Measurements from ENCODE around the gene PTCD2. TPM values are rescaled to one million over a fixed set of nuclear protein-coding genes. Genes with fewer than 3 reads are reported as not detected.
"Not testable (repeated sequence)": the region's sequence is repeated elsewhere in the genome, so short reads cannot be mapped to it uniquely, and the experiment has no call there.

PTCD2 gene
- total RNA-seq, 1 donor from 2014 or later, result 3.4 TPM

- no peak for DNase-seq (ENCODE audit: low read depth)
- H3K36me3 ChIP-seq (ENCODE audit: control insufficient read depth, insufficient read depth, low read length), result no peaks in the 10 kb centered on the region
- no peak for FAIRE-seq
- no peak for TF ChIP-seq CTCF (IDR thresholded peaks at IDR 0.05; ENCODE audit: insufficient read depth, low read length, severe bottlenecking)
- no peak overlapping the region for H3K4me3 ChIP-seq (ENCODE audit: low read depth, low read length)
- no peaks in the 10 kb centered on the region for H3K27me3 ChIP-seq (ENCODE audit: control insufficient read depth, insufficient read depth, low read length)
These were observed 28.6 kb upstream of the PTCD2 start for GRCh38 chr5:72291601-72292000.

- no peak for DNase-seq (ENCODE audit: low read depth)
- no peak for TF ChIP-seq CTCF (IDR thresholded peaks at IDR 0.05; ENCODE audit: insufficient read depth, low read length, severe bottlenecking)
- Histone ChIP-seq H3K27me3 (ENCODE audit: control insufficient read depth, insufficient read depth, low read length) (no peaks in the 10 kb centered on the region), H3K36me3 (ENCODE audit: control insufficient read depth, insufficient read depth, low read length) (peaks cover 1% of the 10 kb centered on the region), H3K4me3 (ENCODE audit: low read depth, low read length) (no peak overlapping the region)
- no peak for FAIRE-seq
These were observed 27.8 kb upstream of the PTCD2 start for GRCh38 chr5:72292411-72292810.

DNA sequence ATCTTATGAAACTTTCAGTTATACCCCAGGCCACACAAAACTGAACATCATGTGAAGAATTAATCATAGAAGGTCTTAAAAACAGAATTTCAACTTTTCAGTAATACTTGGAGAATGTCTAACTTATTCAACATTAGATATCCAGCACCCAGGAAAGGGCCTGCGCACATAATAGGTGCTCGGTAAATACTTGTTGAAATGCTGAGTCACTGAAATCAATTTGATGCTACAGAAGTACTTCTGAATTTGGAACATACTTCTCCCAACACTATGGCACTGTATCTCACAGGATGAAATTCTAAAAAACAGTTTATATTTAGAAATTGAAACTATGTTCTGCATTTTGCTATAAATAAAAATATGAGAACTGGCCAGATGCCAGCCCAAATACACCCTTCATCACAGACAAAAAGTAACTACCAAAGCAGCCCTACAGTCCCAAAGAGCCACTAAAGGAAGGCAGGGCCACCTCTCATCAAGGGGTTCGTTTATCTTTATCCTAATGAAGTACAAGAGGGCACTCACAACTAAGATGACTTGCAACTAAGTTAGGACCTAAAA is 26.6 kb upstream of the PTCD2 start:
- TF ChIP-seq CTCF (IDR thresholded peaks at IDR 0.05; ENCODE audit: insufficient read depth, low read length, severe bottlenecking), result no peak
- no peak overlapping the region for H3K4me3 ChIP-seq (ENCODE audit: low read depth, low read length)
- DNase-seq (ENCODE audit: low read depth) (no peak), FAIRE-seq (no peak)
- H3K27me3 ChIP-seq (ENCODE audit: control insufficient read depth, insufficient read depth, low read length), result no peaks in the 10 kb centered on the region
- H3K36me3 ChIP-seq (ENCODE audit: control insufficient read depth, insufficient read depth, low read length), result peaks cover 1% of the 10 kb centered on the region

GRCh38 chr5:72294473-72294872 is 25.7 kb upstream of the PTCD2 start:
- Histone ChIP-seq H3K27me3 (ENCODE audit: control insufficient read depth, insufficient read depth, low read length) (no peaks in the 10 kb centered on the region), H3K36me3 (ENCODE audit: control insufficient read depth, insufficient read depth, low read length) (peaks cover 1% of the 10 kb centered on the region), H3K4me3 (ENCODE audit: low read depth, low read length) (no peak overlapping the region)
- DNase-seq (ENCODE audit: low read depth) (no peak), FAIRE-seq (no peak)
- no peak for TF ChIP-seq CTCF (IDR thresholded peaks at IDR 0.05; ENCODE audit: insufficient read depth, low read length, severe bottlenecking)

GRCh38 chr5:72295539-72295938 is 24.6 kb upstream of the PTCD2 start:
- H3K36me3 ChIP-seq (ENCODE audit: control insufficient read depth, insufficient read depth, low read length), result peaks cover 1% of the 10 kb centered on the region
- no peak for DNase-seq (ENCODE audit: low read depth)
- no peak overlapping the region for H3K4me3 ChIP-seq (ENCODE audit: low read depth, low read length)
- no peak for TF ChIP-seq CTCF (IDR thresholded peaks at IDR 0.05; ENCODE audit: insufficient read depth, low read length, severe bottlenecking)
- no peak for FAIRE-seq
- no peaks in the 10 kb centered on the region for H3K27me3 ChIP-seq (ENCODE audit: control insufficient read depth, insufficient read depth, low read length)

GRCh38 chr5:72296256-72296655 is 23.9 kb upstream of the PTCD2 start:
- Histone ChIP-seq H3K36me3 (ENCODE audit: control insufficient read depth, insufficient read depth, low read length) (peaks cover 1% of the 10 kb centered on the region), H3K4me3 (ENCODE audit: low read depth, low read length) (no peak overlapping the region), H3K27me3 (ENCODE audit: control insufficient read depth, insufficient read depth, low read length) (no peaks in the 10 kb centered on the region)
- no peak for TF ChIP-seq CTCF (IDR thresholded peaks at IDR 0.05; ENCODE audit: insufficient read depth, low read length, severe bottlenecking)
- no peak for DNase-seq (ENCODE audit: low read depth)
- no peak for FAIRE-seq

- not testable (repeated sequence) for DNase-seq (ENCODE audit: low read depth); FAIRE-seq; H3K4me3 ChIP-seq (ENCODE audit: low read depth, low read length); H3K36me3 ChIP-seq (ENCODE audit: control insufficient read depth, insufficient read depth, low read length); H3K27me3 ChIP-seq (ENCODE audit: control insufficient read depth, insufficient read depth, low read length)
These were observed 22.0 kb upstream of the PTCD2 start for GRCh38 chr5:72298136-72298535.
